Measurements from ENCODE around the gene SGSH.
"Not testable (repeated sequence)": the region's sequence is repeated elsewhere in the genome, so short reads cannot be mapped to it uniquely, and the experiment has no call there.

Gene SGSH

GRCh38 chr17:80210348-80211108 is 9.6 kb downstream of the SGSH start:
- no peak for DNase-seq (ENCODE audit: low read depth)

DNA sequence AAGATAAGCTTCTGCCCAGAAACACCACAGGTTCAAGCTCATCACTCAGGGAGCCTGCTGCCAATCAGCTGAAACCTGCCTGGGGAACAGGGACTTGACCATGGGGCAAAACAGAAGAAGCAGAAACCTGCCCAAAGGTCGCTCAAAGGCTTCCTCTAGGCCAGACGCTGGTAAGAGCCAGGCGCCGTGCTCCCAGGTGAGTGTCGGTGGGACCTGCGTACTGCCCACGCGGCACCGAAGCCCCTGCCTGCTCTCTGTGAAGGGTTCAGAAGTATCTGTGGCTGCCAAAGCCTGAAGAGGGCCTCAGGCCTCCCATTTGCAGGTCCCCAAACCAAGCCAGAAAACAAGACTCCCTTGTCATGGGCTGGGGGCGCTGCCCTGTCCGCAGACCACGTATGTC is 10.4 kb downstream of the SGSH start:
- no peak for DNase-seq (ENCODE audit: low read depth)

- DNase-seq (ENCODE audit: low read depth), result no peak
These were observed 12.1 kb downstream of the SGSH start for GRCh38 chr17:80208050-80208449.

GRCh38 chr17:80205811-80206210 is 14.3 kb downstream of the SGSH start:
- no peak for DNase-seq (ENCODE audit: low read depth)

DNA sequence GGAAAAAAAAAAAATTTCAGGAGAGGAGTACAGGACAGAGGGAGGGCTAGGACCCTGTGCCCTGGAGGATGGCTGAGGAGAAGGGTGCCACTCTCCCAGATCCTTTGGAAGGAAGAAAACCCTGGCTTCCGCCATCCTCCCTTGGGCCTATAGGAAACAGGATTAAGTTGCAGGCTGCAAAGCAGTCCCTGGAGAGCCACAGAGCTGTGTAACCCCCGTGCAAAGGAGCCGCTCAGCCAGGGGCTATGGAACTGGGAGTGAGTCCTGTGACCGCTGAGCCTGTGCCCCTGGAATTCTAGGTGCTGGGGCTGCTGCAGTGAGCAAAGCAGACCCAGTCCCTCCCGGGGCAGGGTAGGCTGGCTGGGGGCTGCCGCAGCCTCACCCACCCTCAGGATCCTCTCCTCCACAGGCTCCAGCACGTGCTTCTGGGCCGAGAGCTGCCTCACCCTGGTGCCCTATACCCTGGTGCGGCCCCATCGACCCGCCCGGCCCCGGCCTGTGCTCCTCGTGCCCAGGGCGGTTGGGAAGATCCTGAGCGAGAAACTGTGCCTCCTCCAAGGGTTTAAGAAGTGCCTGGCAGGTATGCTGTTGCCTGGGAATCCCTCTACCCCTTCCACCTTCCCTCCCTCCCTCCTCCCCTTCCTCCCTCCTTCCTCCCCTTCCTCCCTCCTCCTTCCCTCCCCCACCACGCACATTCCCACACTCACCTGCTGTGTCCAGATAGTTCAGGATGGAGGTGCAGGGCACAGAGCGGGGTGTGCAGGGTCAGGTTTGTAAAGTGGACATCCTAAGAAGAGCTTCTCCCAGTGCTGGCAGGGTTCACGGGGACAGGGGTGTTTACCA is 15.3 kb downstream of the SGSH start:
- DNase-seq (ENCODE audit: low read depth), result no peak

GRCh38 chr17:80203471-80203963 is 16.6 kb downstream of the SGSH start:
- DNase-seq (ENCODE audit: low read depth), result no peak

DNA sequence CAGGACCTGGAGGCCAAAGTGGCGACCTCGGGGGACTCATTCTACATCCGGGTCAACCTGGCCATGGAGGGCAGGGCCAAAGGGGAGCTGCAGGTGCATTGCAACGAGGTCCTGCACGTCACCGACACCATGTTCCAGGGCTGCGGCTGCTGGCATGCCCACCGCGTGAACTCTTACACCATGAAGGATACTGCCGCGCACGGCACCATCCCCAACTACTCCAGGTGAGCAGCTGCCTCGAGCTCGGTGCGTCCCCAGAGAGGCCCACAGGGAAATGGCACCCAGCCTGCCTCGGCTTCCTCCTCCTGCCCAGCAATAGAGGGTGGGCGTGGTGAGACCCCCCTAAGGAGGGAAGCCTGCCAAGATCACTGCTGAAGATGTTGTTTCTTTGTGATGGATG is 17.9 kb downstream of the SGSH start:
- DNase-seq (ENCODE audit: low read depth), result no peak

DNA sequence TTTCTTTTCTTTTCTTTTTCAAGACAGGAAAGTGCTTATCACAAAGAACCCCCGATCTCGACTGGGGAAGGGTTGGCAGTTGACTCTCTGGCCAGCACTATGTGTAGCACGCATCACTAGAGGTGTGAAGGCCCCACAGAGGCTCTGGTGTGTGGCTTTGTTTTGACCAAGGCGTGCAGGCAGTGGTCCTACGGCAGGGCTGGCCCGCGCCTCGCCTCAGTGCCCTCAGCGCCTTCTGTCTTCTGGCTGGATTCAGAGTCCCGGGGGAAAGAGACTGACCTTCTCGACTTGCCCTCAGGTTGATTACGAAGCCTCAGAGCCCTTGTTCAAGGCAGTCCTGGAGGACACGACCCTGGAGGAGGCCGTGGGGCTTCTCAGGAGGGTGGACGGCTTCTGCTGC is 18.7 kb downstream of the SGSH start:
- DNase-seq (ENCODE audit: low read depth), result no peak

- not testable (repeated sequence) for DNase-seq (ENCODE audit: low read depth)
These were observed 20.8 kb downstream of the SGSH start for GRCh38 chr17:80199295-80199694.

DNA sequence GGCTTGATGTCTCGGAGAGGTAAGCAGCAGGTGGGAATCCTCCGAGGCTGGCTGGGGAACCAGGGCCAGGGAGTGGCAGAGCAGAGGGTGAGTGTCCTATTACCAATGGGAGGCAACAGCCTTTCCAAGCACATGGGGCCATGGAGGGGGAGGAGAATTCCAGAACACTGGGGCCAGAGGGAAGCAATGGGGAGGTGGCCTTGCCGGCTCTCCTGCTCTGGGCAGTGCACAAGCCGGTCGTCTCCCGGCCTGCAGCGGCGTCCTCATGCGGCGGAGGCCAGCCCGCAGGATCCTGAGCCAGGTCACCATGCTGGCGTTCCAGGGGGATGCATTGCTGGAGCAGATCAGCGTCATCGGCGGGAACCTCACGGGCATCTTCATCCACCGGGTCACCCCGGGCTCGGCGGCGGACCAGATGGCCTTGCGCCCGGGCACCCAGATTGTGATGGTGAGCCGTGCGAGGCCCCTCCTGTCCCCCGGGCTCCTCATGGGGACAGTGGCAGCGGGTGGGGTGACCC is 21.9 kb downstream of the SGSH start:
- no peak for DNase-seq (ENCODE audit: low read depth)

GRCh38 chr17:80196652-80197051 is 23.5 kb downstream of the SGSH start:
- DNase-seq (ENCODE audit: low read depth), result no peak

- DNase-seq (ENCODE audit: low read depth), result peak; percentile 38
These were observed 24.2 kb downstream of the SGSH start for GRCh38 chr17:80195671-80196529.

DNA sequence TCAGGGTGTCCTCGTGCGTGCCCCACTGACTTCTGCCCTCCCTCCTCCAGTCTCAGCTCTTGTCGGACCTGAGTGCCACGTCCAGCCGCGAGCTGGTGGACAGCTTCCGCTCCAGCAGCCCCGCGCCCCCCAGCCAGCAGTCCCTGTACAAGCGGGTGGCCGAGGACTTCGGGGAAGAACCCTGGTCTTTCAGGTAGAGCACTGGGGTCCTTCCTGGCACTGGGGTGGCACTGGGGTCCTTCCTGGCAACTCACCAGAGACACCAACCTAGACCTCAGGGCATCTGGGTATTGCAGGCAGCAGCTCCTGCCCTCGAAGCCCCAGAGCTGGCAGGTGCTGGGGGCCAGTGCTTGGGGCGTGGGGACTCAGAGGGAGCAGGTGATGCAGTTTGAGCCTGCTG is 25.0 kb downstream of the SGSH start:
- DNase-seq (ENCODE audit: low read depth), result no peak

GRCh38 chr17:80191865-80192661 is 28.1 kb downstream of the SGSH start:
- no peak for DNase-seq (ENCODE audit: low read depth)

DNA sequence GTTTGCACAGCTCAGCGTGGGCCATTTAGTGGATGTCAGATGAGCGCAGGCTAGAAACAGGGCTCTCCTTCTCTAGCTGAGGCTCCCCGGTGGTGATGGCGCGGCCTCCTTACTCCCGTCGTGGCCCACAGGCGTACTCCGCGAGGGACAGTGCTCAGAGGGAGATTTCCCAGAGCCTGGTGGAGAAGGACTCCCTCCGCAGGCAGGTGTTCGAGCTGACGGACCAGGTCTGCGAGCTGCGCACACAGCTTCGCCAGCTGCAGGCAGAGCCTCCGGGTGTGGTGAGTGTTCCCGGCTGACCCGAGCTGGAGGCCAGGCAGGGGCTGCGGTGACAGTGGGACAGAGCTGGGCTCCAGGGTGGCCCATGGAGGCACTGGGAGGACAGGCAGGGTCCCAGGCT is 28.9 kb downstream of the SGSH start:
- no peak for DNase-seq (ENCODE audit: low read depth)

- no peak for DNase-seq (ENCODE audit: low read depth)
These were observed 29.4 kb downstream of the SGSH start for GRCh38 chr17:80190716-80191115.

DNA sequence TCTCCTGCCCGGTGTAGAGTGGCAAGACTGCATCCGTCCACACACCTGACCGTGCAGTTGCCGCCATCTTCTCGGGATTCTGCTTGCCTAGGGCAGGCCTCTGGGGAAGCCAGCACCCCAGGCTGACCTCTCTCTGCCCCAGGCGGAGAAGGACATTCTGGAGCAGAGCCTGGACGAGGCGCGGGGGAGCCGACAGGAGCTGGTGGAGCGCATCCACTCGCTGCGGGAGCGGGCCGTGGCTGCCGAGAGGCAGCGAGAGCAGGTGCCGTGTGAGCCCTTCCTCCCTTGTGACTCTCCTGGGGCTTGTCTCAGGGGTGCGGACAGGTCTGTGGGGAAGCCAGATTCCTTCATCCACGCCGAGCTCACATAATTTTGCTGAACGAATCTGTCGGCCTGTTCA is 30.5 kb downstream of the SGSH start:
- no peak for DNase-seq (ENCODE audit: low read depth)

- no peak for DNase-seq (ENCODE audit: low read depth)
These were observed 32.6 kb downstream of the SGSH start for GRCh38 chr17:80187515-80187941.

DNA sequence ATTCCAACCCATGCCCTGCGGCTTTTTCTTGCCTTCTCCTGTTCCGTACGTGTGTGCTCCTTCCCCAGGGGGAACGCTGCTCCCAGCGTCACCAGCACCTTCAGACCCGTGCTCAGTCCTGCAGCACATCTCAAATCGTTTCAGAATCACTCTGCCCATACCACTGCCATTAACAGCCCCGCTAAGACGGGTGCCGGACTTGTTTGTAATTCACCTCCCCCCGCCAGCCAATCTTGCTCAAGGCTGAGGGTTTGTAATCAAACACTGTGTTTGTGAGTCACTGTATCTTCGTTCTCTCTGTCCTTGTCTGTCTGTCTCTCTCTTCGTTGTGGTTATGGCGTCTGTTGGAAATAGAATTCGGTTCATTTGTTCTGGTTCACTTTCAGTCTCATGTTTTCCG is 33.0 kb downstream of the SGSH start:
- DNase-seq (ENCODE audit: low read depth), result no peak

DNA sequence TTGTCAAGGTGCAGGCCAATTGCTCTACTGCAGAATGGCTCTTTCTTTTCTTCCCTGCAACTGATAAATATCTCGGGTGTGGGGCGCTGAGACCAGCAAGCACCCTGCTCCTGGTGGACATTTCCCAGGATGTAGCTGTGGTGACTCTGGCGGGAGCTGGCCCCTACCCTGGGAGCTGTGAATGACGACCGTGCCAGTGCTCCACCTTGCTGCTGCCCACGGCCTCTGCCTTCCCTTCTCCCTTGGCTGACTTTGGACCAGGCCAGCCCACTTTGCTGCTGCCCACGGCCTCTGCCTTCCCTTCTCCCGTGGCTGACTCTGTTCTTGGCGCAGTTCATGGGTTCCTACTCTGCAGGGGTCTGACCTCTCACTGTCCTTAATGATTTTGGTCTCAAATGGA is 34.2 kb downstream of the SGSH start:
- no peak for DNase-seq (ENCODE audit: low read depth)

- no peak for DNase-seq (ENCODE audit: low read depth)
These were observed 35.8 kb downstream of the SGSH start for GRCh38 chr17:80184423-80184714.

Data from T follicular helper cell (primary cell).